GM06990 (cell line): ENCODE measurements around the gene HOXA11.

Source experiments
- DNase-seq: peaks from one replicate; pipeline ENCODE4 v3.0.0-alpha.2; 2011; ENCODE audit not compliant: insufficient read length; ENCODE audit errors: extremely low read depth
- H3K27me3 ChIP-seq: replicated peaks from 2 replicates; pipeline ENCODE4 v1.6.0; 2011; ENCODE audit warnings: low read length; ENCODE audit not compliant: control insufficient read depth, insufficient read depth
- H3K36me3 ChIP-seq: 2 replicates; pipeline ENCODE4 v1.5.1; 2011; ENCODE audit warnings: low read length; ENCODE audit not compliant: control insufficient read depth, insufficient read depth
- H3K4me3 ChIP-seq: replicated peaks from 2 replicates; pipeline ENCODE4 v1.5.1; 2011; ENCODE audit warnings: low read depth, mild to moderate bottlenecking, control low read depth, low read length
- CTCF ChIP-seq: IDR thresholded peaks from 2 replicates; pipeline ENCODE4 v1.5.1; 2011; ENCODE audit warnings: low read length, control low read depth, mild to moderate bottlenecking, inconsistent platforms; ENCODE audit not compliant: insufficient read depth, poor library complexity, severe bottlenecking

HOXA11 gene

GRCh38 chr7:27170426-27171324 is 14.4 kb downstream of the HOXA11 start:
- peaks cover 13% of the 10 kb centered on the region for H3K27me3 ChIP-seq
- TF ChIP-seq CTCF = no peak

GRCh38 chr7:27169658-27170425 is 15.2 kb downstream of the HOXA11 start:
- Histone ChIP-seq H3K36me3 (no peaks in the 10 kb centered on the region), H3K27me3 (peaks cover 12% of the 10 kb centered on the region), H3K4me3 (no peak overlapping the region)
- TF ChIP-seq CTCF = no peak
- DNase-seq = no peak

More at GRCh38 chr7:27170426-27171324, 14.4 kb downstream of the HOXA11 start:
- no peak overlapping the region for H3K4me3 ChIP-seq
- H3K36me3 ChIP-seq = no peaks in the 10 kb centered on the region
- no peak for DNase-seq

- Histone ChIP-seq H3K36me3 (no peaks in the 10 kb centered on the region), H3K27me3 (peaks cover 9% of the 10 kb centered on the region), H3K4me3 (no peak overlapping the region)
- DNase-seq = no peak
- TF ChIP-seq CTCF = no peak
Observed at GRCh38 chr7:27168265-27168947, 16.6 kb downstream of the HOXA11 start.

GRCh38 chr7:27167916-27168264 is 17.1 kb downstream of the HOXA11 start:
- H3K27me3 ChIP-seq = peaks cover 9% of the 10 kb centered on the region
- DNase-seq = no peak
- no peak overlapping the region for H3K4me3 ChIP-seq
- no peak for TF ChIP-seq CTCF
- no peaks in the 10 kb centered on the region for H3K36me3 ChIP-seq

- no peaks in the 10 kb centered on the region for H3K36me3 ChIP-seq
- TF ChIP-seq CTCF = no peak
- DNase-seq = no peak
- peaks cover 5% of the 10 kb centered on the region for H3K27me3 ChIP-seq
- no peak overlapping the region for H3K4me3 ChIP-seq
Observed at GRCh38 chr7:27166531-27167505, 18.2 kb downstream of the HOXA11 start.
